Mesothelial cell of epicardium (in vitro differentiated cells): Measurements from ENCODE around the gene TXNDC11. TPM values are rescaled to one million over a fixed set of nuclear protein-coding genes. Genes with fewer than 3 reads are reported as not detected.
A peak's percentile ranks its signal among the peaks of the same experiment; 100 is the strongest.

Experiments used
- DNase-seq, 2 experiments: peaks; one replicate each; pipeline ENCODE4 v3.0.0; 2021; ENCODE audit warnings: low spot score in 2 of 2; ENCODE audit not compliant: unreplicated experiment in 2 of 2
- H3K27ac Mint-ChIP-seq: 2 replicates; pipeline ENCODE4 v1.8.0; 2021; ENCODE audit warnings: mixed read lengths
- H3K27me3 Mint-ChIP-seq: 2 replicates; pipeline ENCODE4 v1.8.0; 2021; ENCODE audit warnings: low read depth, mixed read lengths
- H3K36me3 Mint-ChIP-seq: 2 replicates; pipeline ENCODE4 v1.8.0; 2021; ENCODE audit warnings: mixed read lengths
- H3K4me1 Mint-ChIP-seq: 2 replicates; pipeline ENCODE4 v1.8.0; 2021; ENCODE audit warnings: mixed read lengths
- H3K4me3 Mint-ChIP-seq: 2 replicates; pipeline ENCODE4 v1.8.0; 2021; ENCODE audit warnings: mild to moderate bottlenecking, moderate library complexity, mixed read lengths
- H3K9me3 Mint-ChIP-seq: 2 replicates; pipeline ENCODE4 v1.8.0; 2021; ENCODE audit warnings: mixed read lengths
- total RNA-seq: library from RNA; stranded (reverse); gene quantifications from 3 replicates; pipeline ENCODE4 v1.2.1, GENCODE V29; 2021
- TF ChIP-seq, protein P1 (sequence below): fragments of 200-600 bp; sonication (generic); IDR thresholded peaks from one replicate; pipeline ENCODE4 v1.5.0; 2021; ENCODE audit warnings: antibody characterized with exemption; ENCODE audit not compliant: unreplicated experiment

Gene TXNDC11
- total RNA-seq, 1 donor from 2014 or later = 27.5 TPM

DNA sequence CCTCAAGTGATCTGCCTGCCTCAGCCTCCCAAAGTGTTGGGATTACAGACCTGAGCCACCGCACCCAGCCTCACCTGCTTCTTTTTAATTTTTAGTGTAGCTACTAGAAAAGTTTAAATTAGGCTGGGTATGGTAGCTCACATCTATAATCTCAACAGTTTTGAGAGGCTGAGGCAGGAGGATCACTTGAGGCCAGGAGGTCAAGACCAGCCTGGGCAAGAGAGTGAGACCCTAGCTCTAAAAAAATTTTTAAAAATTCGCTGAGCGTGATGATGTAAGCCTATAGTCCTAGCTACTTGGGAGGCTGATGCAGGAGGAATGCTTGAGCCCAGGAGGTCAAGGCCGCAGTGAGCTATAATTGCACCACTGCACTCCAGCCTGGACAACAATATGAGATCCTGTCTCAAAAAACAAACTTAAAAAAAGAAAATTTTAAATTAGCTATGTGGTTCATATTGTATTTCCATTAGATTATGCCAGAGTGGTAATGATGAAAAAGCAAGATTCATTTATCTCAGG is 34.9 kb downstream of the TXNDC11 start:
- TF ChIP-seq, protein P1, sequence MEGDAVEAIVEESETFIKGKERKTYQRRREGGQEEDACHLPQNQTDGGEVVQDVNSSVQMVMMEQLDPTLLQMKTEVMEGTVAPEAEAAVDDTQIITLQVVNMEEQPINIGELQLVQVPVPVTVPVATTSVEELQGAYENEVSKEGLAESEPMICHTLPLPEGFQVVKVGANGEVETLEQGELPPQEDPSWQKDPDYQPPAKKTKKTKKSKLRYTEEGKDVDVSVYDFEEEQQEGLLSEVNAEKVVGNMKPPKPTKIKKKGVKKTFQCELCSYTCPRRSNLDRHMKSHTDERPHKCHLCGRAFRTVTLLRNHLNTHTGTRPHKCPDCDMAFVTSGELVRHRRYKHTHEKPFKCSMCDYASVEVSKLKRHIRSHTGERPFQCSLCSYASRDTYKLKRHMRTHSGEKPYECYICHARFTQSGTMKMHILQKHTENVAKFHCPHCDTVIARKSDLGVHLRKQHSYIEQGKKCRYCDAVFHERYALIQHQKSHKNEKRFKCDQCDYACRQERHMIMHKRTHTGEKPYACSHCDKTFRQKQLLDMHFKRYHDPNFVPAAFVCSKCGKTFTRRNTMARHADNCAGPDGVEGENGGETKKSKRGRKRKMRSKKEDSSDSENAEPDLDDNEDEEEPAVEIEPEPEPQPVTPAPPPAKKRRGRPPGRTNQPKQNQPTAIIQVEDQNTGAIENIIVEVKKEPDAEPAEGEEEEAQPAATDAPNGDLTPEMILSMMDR = no peak
- Mint-ChIP-seq H3K27ac (no peak overlapping the region), H3K4me3 (no peak overlapping the region), H3K27me3 (no peaks in the 10 kb centered on the region), H3K9me3 (no peaks in the 10 kb centered on the region), H3K36me3 (peaks cover 24% of the 10 kb centered on the region), H3K4me1 (peaks cover 18% of the 10 kb centered on the region)
- DNase-seq = no peak

DNA sequence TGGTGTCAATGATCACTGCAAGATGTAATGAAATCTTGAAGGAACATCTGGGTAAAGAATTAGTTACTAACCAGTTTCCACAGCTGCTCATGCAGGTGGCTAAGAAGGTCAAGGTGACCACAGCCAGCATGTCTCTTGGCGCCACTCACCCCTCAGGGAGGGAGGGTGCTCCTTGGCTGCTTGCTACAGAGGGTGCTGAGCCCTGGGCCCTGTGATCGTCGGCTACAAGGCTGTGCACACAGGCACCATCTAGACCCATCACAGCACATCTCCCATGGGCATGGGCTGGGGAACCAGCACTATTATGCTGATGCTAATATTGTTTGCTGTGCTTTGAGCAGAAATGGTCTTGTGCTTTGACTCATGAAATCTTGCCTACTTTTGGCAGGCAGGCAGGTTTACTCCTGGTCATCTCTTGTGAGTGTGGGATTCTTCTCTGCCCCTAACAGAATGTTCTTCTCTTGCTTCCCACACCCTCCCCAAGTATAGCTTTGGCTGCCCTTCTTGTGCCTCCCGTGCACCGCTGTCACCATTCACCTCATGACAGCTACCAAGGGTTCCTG is 36.4 kb downstream of the TXNDC11 start:
- peaks cover 20% of the 10 kb centered on the region for H3K36me3 Mint-ChIP-seq
- no peaks in the 10 kb centered on the region for H3K9me3 Mint-ChIP-seq
- peaks cover 18% of the 10 kb centered on the region for H3K4me1 Mint-ChIP-seq
- H3K4me3 Mint-ChIP-seq = no peak overlapping the region
- DNase-seq = no peak
- TF ChIP-seq, protein P1 = no peak
- H3K27me3 Mint-ChIP-seq = no peaks in the 10 kb centered on the region
- H3K27ac Mint-ChIP-seq = peak overlapping the region; percentile 48

DNA sequence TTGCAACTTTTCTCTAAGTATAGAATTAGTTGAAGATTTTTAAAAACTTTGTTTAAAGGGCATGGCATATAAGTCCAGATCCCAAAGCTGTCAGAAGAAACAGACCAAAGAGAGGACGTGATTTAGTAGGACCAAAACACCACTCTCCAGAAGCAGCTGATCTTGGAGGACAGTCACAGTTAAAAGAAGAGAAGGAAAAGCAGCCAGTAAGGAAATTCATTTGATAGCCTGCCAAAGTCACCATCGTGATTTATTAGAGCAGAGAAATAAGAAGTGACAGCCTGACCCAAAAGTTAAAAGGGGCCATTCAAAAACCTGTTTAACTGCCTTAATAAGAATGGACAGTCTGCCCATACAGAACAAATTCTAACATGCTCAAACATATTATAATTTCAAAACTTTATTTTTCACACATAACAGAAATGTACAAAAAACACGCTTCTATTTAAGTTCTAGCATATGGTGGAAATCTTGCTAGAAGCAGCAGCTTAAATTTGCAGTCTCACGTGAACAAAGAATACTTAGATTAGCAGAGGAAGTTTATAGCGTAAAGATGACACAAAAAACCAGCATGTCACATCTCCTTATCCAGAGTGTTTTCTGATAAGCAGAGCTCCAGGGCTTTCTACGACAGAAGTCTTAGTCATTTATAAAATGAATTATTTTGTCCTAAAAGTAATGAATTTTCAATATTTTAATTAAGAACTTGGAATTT is 37.2 kb downstream of the TXNDC11 start:
- Mint-ChIP-seq H3K4me1 (peaks cover 18% of the 10 kb centered on the region), H3K27me3 (no peaks in the 10 kb centered on the region), H3K27ac (peak overlapping the region; percentile 35), H3K36me3 (peaks cover 21% of the 10 kb centered on the region), H3K4me3 (no peak overlapping the region), H3K9me3 (no peaks in the 10 kb centered on the region)
- no peak for DNase-seq
- TF ChIP-seq, protein P1 = no peak

DNA sequence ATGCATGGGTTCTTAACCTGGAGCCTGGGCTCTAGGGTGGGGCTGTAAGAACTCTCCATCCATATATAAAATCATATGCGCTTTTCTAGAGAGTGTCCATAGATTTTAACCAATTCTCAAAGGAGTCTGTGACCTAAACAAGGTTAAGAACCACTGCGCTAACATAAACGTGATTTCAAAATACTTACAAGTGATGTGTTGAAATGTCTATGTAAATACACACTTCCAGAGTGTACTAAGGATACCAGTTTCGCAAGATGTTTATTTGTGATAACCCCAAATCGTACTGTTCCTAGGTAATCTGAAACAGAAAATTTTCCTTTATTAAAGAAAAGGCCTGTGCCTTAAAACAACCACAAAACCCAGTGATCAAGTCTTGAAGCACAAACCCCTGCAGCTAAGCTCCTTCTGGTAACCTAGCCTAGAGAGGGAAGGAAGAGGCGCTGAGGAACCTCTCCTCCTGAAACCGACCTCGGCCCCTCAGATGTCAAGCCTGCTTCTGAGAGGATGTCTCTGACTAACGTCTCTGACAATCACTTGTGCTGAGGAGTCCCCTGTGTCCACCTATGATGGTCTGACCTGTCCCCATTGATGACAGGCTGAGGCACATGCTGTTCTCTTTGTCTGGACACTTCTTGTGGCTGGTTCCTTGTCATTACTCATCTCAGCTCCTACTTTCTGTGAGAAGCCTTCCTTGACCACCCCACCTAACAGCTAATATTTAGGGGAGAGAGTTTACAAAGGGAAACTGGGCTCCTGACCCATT is 42.2 kb downstream of the TXNDC11 start:
- no peak for DNase-seq
- H3K27ac Mint-ChIP-seq = no peak overlapping the region

DNA sequence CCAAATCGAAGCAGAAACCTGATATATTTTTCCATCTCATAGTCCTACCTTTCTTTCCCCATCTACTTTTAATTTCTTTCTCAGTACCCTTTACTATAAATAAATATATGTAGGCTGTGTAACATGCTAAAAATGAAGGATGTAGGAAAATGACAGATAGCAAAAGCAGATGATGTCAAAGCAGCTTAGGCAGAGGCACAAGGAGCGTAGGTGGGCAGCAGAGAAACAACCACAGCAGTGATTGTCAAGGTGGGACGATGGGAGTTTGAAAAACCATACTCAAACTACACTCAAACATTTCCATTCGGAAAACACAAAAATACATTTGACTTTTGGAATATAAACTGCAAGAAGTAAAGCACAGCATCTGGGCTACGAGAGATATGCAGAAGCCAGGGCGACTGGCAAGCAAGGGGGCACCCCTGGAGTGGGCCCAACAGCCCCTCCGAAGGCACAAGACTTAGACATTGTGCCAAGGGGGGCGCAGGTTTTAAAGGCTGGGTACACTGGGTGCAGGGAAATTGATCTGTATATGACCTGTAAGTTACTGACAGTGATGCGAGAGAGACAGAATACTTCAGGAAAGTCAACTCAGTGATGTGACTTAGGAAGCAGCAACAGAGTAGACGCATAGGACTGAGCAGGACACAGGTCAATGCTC is 43.3 kb downstream of the TXNDC11 start:
- Mint-ChIP-seq H3K9me3 (no peaks in the 10 kb centered on the region), H3K27me3 (no peaks in the 10 kb centered on the region), H3K36me3 (peaks cover 38% of the 10 kb centered on the region), H3K27ac (no peak overlapping the region), H3K4me3 (no peak overlapping the region), H3K4me1 (peaks cover 3% of the 10 kb centered on the region)
- DNase-seq = no peak
- TF ChIP-seq, protein P1 = no peak

More for the DNA sequence above, 42.2 kb downstream of the TXNDC11 start:
- Mint-ChIP-seq H3K4me1 (peaks cover 11% of the 10 kb centered on the region), H3K27me3 (no peaks in the 10 kb centered on the region), H3K4me3 (no peak overlapping the region), H3K9me3 (no peaks in the 10 kb centered on the region), H3K36me3 (peaks cover 34% of the 10 kb centered on the region)
- TF ChIP-seq, protein P1 = no peak
